Measurements from ENCODE around the gene NDUFA5. TPM values are rescaled to one million over a fixed set of nuclear protein-coding genes. Genes with fewer than 3 reads are reported as not detected.
A peak's percentile ranks its signal among the peaks of the same experiment; 100 is the strongest.

NDUFA5 gene
- total RNA-seq, 2 experiments from 2014 or later, result 50.8 to 74.9 TPM

DNA sequence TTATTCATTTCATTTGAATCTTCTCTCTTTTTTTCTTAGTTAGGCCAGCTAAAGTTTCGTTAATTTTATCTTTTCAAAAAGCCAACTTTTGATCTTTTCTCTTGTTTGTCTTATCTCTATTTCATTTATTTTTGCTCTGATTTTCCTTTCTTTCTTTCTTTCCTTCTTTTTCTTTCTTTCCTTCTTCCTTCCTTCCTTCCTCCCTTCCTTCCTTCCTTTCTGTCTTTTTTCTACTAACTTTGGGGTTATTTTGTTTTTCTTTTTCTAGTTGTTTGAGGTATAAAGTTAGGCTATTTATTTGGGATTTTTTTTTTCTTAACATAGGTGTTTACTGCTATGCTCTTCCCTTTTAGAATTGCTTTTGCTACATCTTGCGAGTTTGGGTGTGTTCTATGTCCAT, 30.8 kb upstream of the NDUFA5 start:
- Histone ChIP-seq H4K20me1 (ENCODE audit: insufficient read depth, low read length) (no peaks in the 10 kb centered on the region), H3K4me1 (ENCODE audit: insufficient read depth, low read length, poor library complexity, severe bottlenecking) (no peaks in the 10 kb centered on the region), H3K4me2 (ENCODE audit: low read length) (no peak overlapping the region), H3K36me3 (ENCODE audit: insufficient read depth, low read length) (no peaks in the 10 kb centered on the region), H3K9me3 (ENCODE audit: low read length) (no peaks in the 10 kb centered on the region), H3K4me3 (ENCODE audit: low read depth, low read length, poor library complexity, severe bottlenecking) (no peak overlapping the region), H3K9me2 (ENCODE audit: insufficient read depth, low read length) (no peaks in the 10 kb centered on the region), H3K79me2 (ENCODE audit: insufficient read depth, low read depth, low read length) (no peaks in the 10 kb centered on the region), H2AFZ (ENCODE audit: low read length) (no peak overlapping the region), H3K27ac (ENCODE audit: low read depth, low read length, poor library complexity, severe bottlenecking) (no peak overlapping the region)
- DNase-seq (ENCODE audit: low spot score), result no peak
- BruUV-seq (replicated peaks), result no TSS peak
- ChIA-PET CTCF (ENCODE audit: unreplicated experiment) (no interaction called here), POLR2A (no interaction called here)
- TF ChIP-seq, protein P1, sequence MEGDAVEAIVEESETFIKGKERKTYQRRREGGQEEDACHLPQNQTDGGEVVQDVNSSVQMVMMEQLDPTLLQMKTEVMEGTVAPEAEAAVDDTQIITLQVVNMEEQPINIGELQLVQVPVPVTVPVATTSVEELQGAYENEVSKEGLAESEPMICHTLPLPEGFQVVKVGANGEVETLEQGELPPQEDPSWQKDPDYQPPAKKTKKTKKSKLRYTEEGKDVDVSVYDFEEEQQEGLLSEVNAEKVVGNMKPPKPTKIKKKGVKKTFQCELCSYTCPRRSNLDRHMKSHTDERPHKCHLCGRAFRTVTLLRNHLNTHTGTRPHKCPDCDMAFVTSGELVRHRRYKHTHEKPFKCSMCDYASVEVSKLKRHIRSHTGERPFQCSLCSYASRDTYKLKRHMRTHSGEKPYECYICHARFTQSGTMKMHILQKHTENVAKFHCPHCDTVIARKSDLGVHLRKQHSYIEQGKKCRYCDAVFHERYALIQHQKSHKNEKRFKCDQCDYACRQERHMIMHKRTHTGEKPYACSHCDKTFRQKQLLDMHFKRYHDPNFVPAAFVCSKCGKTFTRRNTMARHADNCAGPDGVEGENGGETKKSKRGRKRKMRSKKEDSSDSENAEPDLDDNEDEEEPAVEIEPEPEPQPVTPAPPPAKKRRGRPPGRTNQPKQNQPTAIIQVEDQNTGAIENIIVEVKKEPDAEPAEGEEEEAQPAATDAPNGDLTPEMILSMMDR (conservative IDR thresholded peaks at IDR 0.05; ENCODE audit: low read length), result no peak
- TF ChIP-seq EZH2phosphoT487 (IDR thresholded peaks at IDR 0.05; ENCODE audit: borderline replicate concordance, low read depth, low read length), result no peak
- intact Hi-C loops (cut with micrococcal nuclease; ENCODE audit: unreplicated experiment), result no loop called here

DNA sequence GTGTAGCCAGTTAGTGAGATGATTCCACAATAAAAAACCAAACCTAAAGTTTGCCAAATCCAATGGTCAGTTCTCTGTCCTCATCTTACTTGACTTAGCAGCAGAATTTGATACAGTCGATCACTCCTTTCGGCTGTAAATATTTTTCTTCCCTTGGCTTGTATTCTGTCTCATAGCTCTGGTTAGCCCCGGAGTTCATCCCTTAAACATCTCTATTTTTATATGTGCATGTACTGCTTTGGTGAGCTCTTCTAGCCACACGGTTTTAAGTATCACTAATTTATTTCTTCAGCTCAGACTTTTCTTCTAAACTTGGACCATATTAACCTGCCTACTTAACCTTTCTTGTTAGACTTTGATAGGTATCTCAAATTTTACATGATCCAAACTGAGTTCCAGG, 26.2 kb upstream of the NDUFA5 start:
- Histone ChIP-seq H3K9me3 (ENCODE audit: low read length) (no peaks in the 10 kb centered on the region), H3K4me1 (ENCODE audit: insufficient read depth, low read length, poor library complexity, severe bottlenecking) (no peaks in the 10 kb centered on the region), H3K79me2 (ENCODE audit: insufficient read depth, low read depth, low read length) (no peaks in the 10 kb centered on the region), H2AFZ (ENCODE audit: low read length) (no peak overlapping the region), H3K4me2 (ENCODE audit: low read length) (no peak overlapping the region), H4K20me1 (ENCODE audit: insufficient read depth, low read length) (no peaks in the 10 kb centered on the region), H3K9me2 (ENCODE audit: insufficient read depth, low read length) (no peaks in the 10 kb centered on the region), H3K36me3 (ENCODE audit: insufficient read depth, low read length) (no peaks in the 10 kb centered on the region), H3K4me3 (ENCODE audit: low read depth, low read length, poor library complexity, severe bottlenecking) (no peak overlapping the region), H3K27ac (ENCODE audit: low read depth, low read length, poor library complexity, severe bottlenecking) (no peak overlapping the region)
- intact Hi-C loops (cut with micrococcal nuclease; ENCODE audit: unreplicated experiment), result no loop called here
- BruUV-seq (replicated peaks), result no TSS peak
- TF ChIP-seq, protein P1 (conservative IDR thresholded peaks at IDR 0.05; ENCODE audit: low read length), result no peak
- TF ChIP-seq EZH2phosphoT487 (IDR thresholded peaks at IDR 0.05; ENCODE audit: borderline replicate concordance, low read depth, low read length), result no peak
- CTCF ChIA-PET (ENCODE audit: unreplicated experiment), result no interaction called here
- no peak for DNase-seq (ENCODE audit: low spot score)
- POLR2A ChIA-PET, result no interaction called here

DNA sequence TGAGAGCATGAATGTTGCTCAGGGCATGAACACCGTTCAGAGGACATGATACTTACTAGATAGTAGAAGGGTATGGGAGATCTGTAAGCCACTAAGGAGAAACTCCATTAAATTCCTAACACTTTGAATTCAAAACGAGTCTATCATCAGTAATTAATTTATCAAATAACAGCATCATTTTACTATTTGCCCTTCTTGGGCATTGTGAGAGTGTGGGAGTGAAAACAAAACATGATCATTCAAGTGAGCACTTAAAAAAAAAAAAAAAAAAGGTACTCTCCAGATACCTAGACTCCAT, 23.5 kb upstream of the NDUFA5 start:
- POLR2A ChIA-PET, result interaction anchor here (0.6 to 1.9 kb wide), 2 partner anchors 37 to 1343 kb away, joined by 3 to 6 read pairs; no protein-coding TSS in a partner anchor
- Histone ChIP-seq H2AFZ (ENCODE audit: low read length) (no peak overlapping the region), H3K79me2 (ENCODE audit: insufficient read depth, low read depth, low read length) (no peaks in the 10 kb centered on the region), H3K9me2 (ENCODE audit: insufficient read depth, low read length) (no peaks in the 10 kb centered on the region), H3K36me3 (ENCODE audit: insufficient read depth, low read length) (no peaks in the 10 kb centered on the region), H3K4me3 (ENCODE audit: low read depth, low read length, poor library complexity, severe bottlenecking) (no peak overlapping the region), H3K9me3 (ENCODE audit: low read length) (no peaks in the 10 kb centered on the region), H4K20me1 (ENCODE audit: insufficient read depth, low read length) (no peaks in the 10 kb centered on the region), H3K4me1 (ENCODE audit: insufficient read depth, low read length, poor library complexity, severe bottlenecking) (no peaks in the 10 kb centered on the region), H3K27ac (ENCODE audit: low read depth, low read length, poor library complexity, severe bottlenecking) (no peak overlapping the region), H3K4me2 (ENCODE audit: low read length) (no peak overlapping the region)
- no peak for DNase-seq (ENCODE audit: low spot score)
- BruUV-seq (replicated peaks), result no TSS peak
- intact Hi-C loops (cut with micrococcal nuclease; ENCODE audit: unreplicated experiment), result no loop called here
- no peak for TF ChIP-seq EZH2phosphoT487 (IDR thresholded peaks at IDR 0.05; ENCODE audit: borderline replicate concordance, low read depth, low read length)
- TF ChIP-seq, protein P1 (conservative IDR thresholded peaks at IDR 0.05; ENCODE audit: low read length), result peak; percentile 48; the same call in 1 of the 2 replicates
- CTCF ChIA-PET (ENCODE audit: unreplicated experiment), result no interaction called here
